T1000 (cell line): ENCODE measurements around the gene PLEKHA6.
"Not testable (repeated sequence)": the region's sequence is repeated elsewhere in the genome, so short reads cannot be mapped to it uniquely, and the experiment has no call there.

Experiments
- DNase-seq: peaks from one replicate; lab custom pipeline; 2025; ENCODE audit warnings: mixed read lengths; lab: John Stamatoyannopoulos, UW

Gene PLEKHA6

GRCh38 chr1:204313675-204314074 is 46.1 kb downstream of the PLEKHA6 start:
- DNase-seq: no peak

GRCh38 chr1:204310970-204311369 is 48.8 kb downstream of the PLEKHA6 start:
- not testable (repeated sequence) for DNase-seq

GRCh38 chr1:204308023-204308628 is 51.6 kb downstream of the PLEKHA6 start:
- no peak for DNase-seq

GRCh38 chr1:204307334-204307883 is 52.3 kb downstream of the PLEKHA6 start:
- no peak for DNase-seq

- DNase-seq: no peak
Observed at GRCh38 chr1:204306076-204306475, 53.7 kb downstream of the PLEKHA6 start.

- no peak for DNase-seq
Observed at GRCh38 chr1:204304067-204304466, 55.7 kb downstream of the PLEKHA6 start.

- no peak for DNase-seq
Observed at GRCh38 chr1:204302769-204303168, 57.0 kb downstream of the PLEKHA6 start.

GRCh38 chr1:204301171-204301957 is 58.4 kb downstream of the PLEKHA6 start:
- no peak for DNase-seq

GRCh38 chr1:204299814-204300365 is 59.8 kb downstream of the PLEKHA6 start:
- no peak for DNase-seq

GRCh38 chr1:204296431-204296988 is 63.2 kb downstream of the PLEKHA6 start:
- DNase-seq: peak; percentile 74

GRCh38 chr1:204295671-204296070 is 64.1 kb downstream of the PLEKHA6 start:
- no peak for DNase-seq

- peak; percentile 48 for DNase-seq
Observed at GRCh38 chr1:204294357-204294756, 65.4 kb downstream of the PLEKHA6 start.

GRCh38 chr1:204293605-204294337 is 66.0 kb downstream of the PLEKHA6 start:
- no peak for DNase-seq

- DNase-seq: no peak
Observed at GRCh38 chr1:204292740-204293139, 67.0 kb downstream of the PLEKHA6 start.

GRCh38 chr1:204289280-204289679 is 70.4 kb downstream of the PLEKHA6 start:
- no peak for DNase-seq

- DNase-seq: no peak
Observed at GRCh38 chr1:204288021-204288588, 71.6 kb downstream of the PLEKHA6 start.

- DNase-seq: no peak
Observed at GRCh38 chr1:204287466-204287891, 72.2 kb downstream of the PLEKHA6 start.

- no peak for DNase-seq
Observed at GRCh38 chr1:204286831-204287421, 72.8 kb downstream of the PLEKHA6 start.

GRCh38 chr1:204286315-204286714 is 73.4 kb downstream of the PLEKHA6 start:
- no peak for DNase-seq

GRCh38 chr1:204285436-204286305 is 74.1 kb downstream of the PLEKHA6 start:
- no peak for DNase-seq
